ENCODE measurements around the gene RHBDD1.

The RHBDD1 gene, protein sequence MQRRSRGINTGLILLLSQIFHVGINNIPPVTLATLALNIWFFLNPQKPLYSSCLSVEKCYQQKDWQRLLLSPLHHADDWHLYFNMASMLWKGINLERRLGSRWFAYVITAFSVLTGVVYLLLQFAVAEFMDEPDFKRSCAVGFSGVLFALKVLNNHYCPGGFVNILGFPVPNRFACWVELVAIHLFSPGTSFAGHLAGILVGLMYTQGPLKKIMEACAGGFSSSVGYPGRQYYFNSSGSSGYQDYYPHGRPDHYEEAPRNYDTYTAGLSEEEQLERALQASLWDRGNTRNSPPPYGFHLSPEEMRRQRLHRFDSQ

DNA sequence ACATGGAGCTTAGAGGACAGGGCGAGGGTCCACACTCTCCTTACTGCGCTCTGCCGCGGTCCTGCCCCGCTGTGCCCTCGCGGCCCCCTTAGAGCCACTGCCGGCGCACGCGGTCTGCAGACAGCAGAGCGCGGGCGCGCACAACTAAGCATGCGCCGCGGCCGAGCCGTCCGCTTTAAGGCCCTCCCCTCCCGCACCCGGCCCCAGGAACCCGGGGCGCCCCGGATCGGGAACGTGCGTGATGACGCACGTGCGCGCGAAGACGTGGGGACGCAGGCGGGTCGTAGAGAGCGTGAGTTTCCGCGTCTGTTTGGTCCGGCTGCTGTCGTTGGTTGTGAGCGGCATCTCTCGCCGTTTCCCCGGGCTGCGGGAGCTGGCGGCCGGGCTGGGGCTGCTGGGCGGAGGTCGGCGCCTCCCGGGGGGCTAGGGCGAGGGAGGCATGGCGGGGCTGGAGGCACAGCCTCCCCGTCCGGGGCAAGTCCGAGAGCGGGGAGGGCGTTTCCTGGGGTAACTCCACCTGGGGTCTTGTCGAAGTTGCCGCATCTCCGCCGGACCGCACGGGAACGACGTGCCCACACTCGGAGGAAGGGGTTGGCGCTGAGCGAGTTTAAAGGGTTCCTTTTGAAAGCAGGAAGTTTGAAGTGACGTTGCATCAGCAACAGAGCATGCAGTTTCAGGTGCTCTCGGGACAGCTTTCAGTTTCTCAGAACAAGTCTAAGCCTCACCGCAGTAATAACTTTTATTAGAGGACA lies at the start of gene RHBDD1:
RHBDD1 (plus strand) TSS at position 259 of the 752 bp plus-strand sequence. CDS start 28,640 bp downstream, outside the sequence.
- peak within 1 kb of the TSS; percentile 62 for H3K4me3 ChIP-seq (ENCODE audit: low read length)
- H3K4me1 ChIP-seq (ENCODE audit: insufficient read depth, low read length) = peaks cover 18% of the 10 kb centered on the region
- H3K36me3 ChIP-seq (ENCODE audit: insufficient read depth, low read length) = no peaks in the 10 kb centered on the region
- H3K9me3 ChIP-seq (ENCODE audit: low read length) = no peaks in the 10 kb centered on the region
- H2AFZ ChIP-seq (ENCODE audit: low read depth, low read length) = peak within 1 kb of the TSS; percentile 69
- H3K27me3 ChIP-seq (ENCODE audit: insufficient read depth, low read length) = no peaks in the 10 kb centered on the region

DNA sequence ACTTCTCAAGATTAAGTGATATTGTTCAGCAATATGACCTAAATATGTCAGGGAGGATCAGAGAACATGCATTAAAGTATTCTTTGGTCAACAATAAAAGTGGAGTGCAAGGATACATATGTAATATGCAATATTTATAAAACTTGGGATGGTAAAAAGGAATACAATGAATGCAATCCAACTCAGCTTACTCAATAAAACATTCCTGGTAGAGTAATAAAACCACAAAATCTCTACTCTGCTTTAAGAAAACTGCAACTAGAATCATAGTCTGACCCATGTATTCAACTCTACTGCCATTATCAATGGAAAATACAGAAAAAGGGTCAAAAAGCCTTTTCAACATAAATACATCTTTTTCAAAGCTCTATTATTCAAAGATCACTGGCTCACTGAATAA lies 47.8 kb upstream of the RHBDD1 start:
- H3K36me3 ChIP-seq (ENCODE audit: insufficient read depth, low read length) = peaks cover 19% of the 10 kb centered on the region
- peaks cover 13% of the 10 kb centered on the region for H3K4me1 ChIP-seq (ENCODE audit: insufficient read depth, low read length)
- no peak overlapping the region for H2AFZ ChIP-seq (ENCODE audit: low read depth, low read length)
- no peak overlapping the region for H3K4me3 ChIP-seq (ENCODE audit: low read length)
- H3K27me3 ChIP-seq (ENCODE audit: insufficient read depth, low read length) = no peaks in the 10 kb centered on the region
- H3K9me3 ChIP-seq (ENCODE audit: low read length) = peaks cover 11% of the 10 kb centered on the region

DNA sequence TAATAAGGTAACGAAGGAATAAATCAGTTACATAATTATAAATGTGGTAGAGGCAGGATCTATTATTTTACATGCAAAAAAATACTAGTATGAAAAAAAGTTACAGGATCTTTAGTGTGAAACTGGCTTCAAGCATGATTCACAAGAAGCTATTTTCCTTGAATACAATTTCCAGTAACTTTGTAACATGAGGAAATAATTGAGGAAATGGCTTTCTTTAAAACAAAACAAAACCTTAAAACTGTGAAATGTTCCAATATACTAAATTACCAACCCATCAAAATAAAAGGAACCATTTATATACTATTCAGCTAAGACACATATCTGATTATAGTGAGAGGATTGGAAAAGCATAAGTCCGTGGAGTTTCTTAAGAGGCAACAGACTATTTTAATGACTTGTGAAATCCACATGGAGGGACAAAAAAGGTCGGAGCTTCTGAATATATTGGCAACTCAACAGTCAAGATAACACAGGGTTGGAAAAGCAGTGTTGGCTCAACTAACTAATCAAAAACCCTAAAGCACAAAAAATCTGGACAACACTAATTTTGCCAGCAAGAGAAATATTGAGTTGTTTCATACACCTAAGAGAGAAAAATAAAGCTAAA lies 46.9 kb upstream of the RHBDD1 start:
- Histone ChIP-seq H3K4me3 (ENCODE audit: low read length) (no peak overlapping the region), H3K4me1 (ENCODE audit: insufficient read depth, low read length) (peaks cover 22% of the 10 kb centered on the region), H3K27me3 (ENCODE audit: insufficient read depth, low read length) (no peaks in the 10 kb centered on the region), H3K36me3 (ENCODE audit: insufficient read depth, low read length) (peaks cover 25% of the 10 kb centered on the region), H3K9me3 (ENCODE audit: low read length) (peaks cover 11% of the 10 kb centered on the region), H2AFZ (ENCODE audit: low read depth, low read length) (no peak overlapping the region)

DNA sequence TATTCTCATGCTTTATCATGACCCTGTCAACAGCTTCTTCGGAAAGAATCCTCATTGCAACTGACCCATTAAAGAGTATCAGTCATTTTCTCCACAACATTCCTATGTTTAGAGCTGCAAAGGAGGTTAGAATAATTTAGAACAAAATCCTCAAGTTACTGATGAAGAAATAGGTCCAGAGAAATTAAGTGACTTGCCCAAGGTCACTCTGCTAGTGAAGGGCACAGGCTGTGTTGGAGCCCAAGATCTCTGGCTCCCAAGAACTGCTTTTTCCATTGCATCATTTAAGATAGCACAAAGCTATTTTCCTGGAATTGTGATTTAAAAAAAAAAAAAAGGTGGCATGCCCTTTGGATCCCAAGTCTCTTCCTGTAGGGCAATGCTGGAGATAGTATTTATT lies 45.8 kb upstream of the RHBDD1 start:
- H3K36me3 ChIP-seq (ENCODE audit: insufficient read depth, low read length) = peaks cover 28% of the 10 kb centered on the region
- peaks cover 11% of the 10 kb centered on the region for H3K9me3 ChIP-seq (ENCODE audit: low read length)
- no peaks in the 10 kb centered on the region for H3K27me3 ChIP-seq (ENCODE audit: insufficient read depth, low read length)
- no peak overlapping the region for H3K4me3 ChIP-seq (ENCODE audit: low read length)
- peaks cover 32% of the 10 kb centered on the region for H3K4me1 ChIP-seq (ENCODE audit: insufficient read depth, low read length)
- H2AFZ ChIP-seq (ENCODE audit: low read depth, low read length) = no peak overlapping the region

DNA sequence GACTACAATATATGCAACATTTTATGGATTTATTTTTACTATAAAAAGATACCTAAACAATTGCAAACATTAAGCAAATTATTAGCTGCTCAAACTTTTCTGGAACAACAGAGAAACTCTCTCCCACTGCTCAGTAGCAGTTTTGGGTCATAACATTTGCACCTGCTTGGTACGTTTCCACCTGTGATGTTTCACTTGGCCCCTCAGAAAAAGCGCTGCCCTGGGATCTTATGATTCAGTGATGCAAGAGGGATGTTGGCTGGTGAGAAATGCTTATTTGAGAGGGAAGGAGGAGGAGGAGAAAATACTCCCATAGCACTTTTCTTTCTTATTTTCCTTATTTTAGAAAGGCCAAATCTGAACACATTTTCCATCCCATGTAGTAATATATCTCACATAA lies 45.4 kb upstream of the RHBDD1 start:
- peaks cover 36% of the 10 kb centered on the region for H3K4me1 ChIP-seq (ENCODE audit: insufficient read depth, low read length)
- H3K4me3 ChIP-seq (ENCODE audit: low read length) = no peak overlapping the region
- H2AFZ ChIP-seq (ENCODE audit: low read depth, low read length) = no peak overlapping the region
- H3K9me3 ChIP-seq (ENCODE audit: low read length) = peaks cover 11% of the 10 kb centered on the region
- peaks cover 32% of the 10 kb centered on the region for H3K36me3 ChIP-seq (ENCODE audit: insufficient read depth, low read length)
- H3K27me3 ChIP-seq (ENCODE audit: insufficient read depth, low read length) = no peaks in the 10 kb centered on the region

DNA sequence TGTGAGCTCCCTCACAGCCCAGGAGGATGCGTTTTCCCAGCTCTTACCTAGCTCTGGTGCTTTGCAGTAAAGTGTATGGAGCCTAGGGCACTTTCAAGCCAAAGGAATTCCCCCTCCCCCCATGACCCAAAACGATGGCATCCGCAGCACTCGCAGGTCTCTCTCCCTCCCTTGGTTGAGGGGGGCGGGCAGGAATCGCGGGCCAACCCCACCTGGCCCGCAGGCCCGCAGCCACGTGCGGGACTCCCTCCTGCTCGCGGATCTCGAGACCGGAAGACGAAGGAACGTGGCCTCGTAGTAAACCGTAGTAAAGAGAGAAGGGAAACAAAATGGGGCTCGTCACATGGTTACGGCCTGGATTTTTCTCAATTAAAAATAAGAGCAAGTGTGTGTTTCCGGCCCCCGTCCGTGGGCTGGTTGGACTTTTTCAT lies 44.8 kb upstream of the RHBDD1 start:
- peaks cover 38% of the 10 kb centered on the region for H3K36me3 ChIP-seq (ENCODE audit: insufficient read depth, low read length)
- H3K9me3 ChIP-seq (ENCODE audit: low read length) = peaks cover 13% of the 10 kb centered on the region
- no peak overlapping the region for H3K4me3 ChIP-seq (ENCODE audit: low read length)
- no peak overlapping the region for H2AFZ ChIP-seq (ENCODE audit: low read depth, low read length)
- H3K27me3 ChIP-seq (ENCODE audit: insufficient read depth, low read length) = no peaks in the 10 kb centered on the region
- H3K4me1 ChIP-seq (ENCODE audit: insufficient read depth, low read length) = peaks cover 40% of the 10 kb centered on the region

DNA sequence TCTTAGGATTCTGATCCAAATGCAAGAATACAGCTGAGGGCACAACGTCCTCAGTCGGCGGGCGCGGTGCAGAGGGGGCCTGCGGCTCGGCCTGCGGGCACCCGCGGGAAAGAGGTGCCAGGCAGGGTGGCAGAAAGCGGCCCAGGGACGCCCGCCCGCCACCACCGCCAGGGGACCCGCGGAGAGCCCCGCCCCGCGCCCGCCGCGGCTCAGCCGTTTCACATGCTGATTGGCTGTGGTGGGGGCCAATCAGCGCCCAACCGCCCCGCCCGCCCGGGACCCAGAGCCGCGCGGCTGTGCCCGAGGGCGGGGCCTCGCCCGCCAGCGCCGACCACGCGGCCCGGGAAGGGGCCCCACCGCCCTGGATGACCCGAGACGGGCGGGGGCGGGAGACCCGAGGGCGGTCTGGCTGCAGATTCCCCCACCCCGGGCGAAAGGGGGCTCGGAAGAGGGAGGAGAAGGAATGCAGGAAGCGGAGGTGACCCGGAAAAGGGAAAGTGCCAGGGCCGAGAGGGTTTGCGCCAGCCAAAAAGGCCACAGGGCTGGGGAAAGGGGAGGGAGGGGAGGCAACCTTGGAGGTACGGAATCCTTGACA lies 44.3 kb upstream of the RHBDD1 start:
- Histone ChIP-seq H3K4me1 (ENCODE audit: insufficient read depth, low read length) (peaks cover 40% of the 10 kb centered on the region), H3K36me3 (ENCODE audit: insufficient read depth, low read length) (peaks cover 43% of the 10 kb centered on the region), H3K27me3 (ENCODE audit: insufficient read depth, low read length) (no peaks in the 10 kb centered on the region), H3K4me3 (ENCODE audit: low read length) (no peak overlapping the region), H3K9me3 (ENCODE audit: low read length) (peaks cover 18% of the 10 kb centered on the region), H2AFZ (ENCODE audit: low read depth, low read length) (no peak overlapping the region)

DNA sequence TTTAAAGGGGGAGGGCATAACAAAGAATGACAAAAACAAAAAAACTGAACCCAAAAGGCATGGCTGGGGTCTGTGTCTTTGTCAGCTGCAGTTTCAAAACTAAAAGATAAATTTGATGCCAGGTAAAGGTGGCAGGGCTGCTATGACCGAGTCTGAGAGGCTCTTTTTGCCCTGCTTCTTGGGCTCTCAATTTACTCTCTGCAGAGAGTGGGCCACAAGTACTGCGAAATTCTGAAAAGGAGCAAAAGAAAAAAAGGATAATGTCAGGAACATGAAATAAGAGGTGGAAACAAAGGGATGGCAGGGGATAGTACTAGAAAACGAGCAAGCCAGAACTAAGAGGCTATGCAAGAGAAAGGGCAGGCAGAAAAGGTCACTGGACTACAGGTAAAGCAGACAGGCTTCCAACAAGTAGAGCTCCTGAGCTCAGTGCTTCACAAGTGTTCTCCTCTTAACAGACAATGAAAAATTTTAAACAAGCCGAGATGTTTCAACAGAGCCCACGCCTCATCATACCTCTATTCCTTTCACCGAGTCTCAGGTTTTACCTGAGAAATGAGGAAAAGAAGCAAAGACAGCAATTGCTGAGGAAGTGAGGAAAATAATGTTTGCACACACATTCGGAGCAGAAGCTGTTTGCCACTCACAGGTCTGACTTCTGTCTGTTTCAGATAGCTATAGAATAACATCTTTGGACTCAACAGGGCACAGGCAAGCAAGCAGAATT lies 43.5 kb upstream of the RHBDD1 start:
- Histone ChIP-seq H3K4me3 (ENCODE audit: low read length) (peak overlapping the region; percentile 59), H3K27me3 (ENCODE audit: insufficient read depth, low read length) (no peaks in the 10 kb centered on the region), H2AFZ (ENCODE audit: low read depth, low read length) (no peak overlapping the region), H3K9me3 (ENCODE audit: low read length) (peaks cover 25% of the 10 kb centered on the region), H3K36me3 (ENCODE audit: insufficient read depth, low read length) (peaks cover 49% of the 10 kb centered on the region), H3K4me1 (ENCODE audit: insufficient read depth, low read length) (peaks cover 40% of the 10 kb centered on the region)

DNA sequence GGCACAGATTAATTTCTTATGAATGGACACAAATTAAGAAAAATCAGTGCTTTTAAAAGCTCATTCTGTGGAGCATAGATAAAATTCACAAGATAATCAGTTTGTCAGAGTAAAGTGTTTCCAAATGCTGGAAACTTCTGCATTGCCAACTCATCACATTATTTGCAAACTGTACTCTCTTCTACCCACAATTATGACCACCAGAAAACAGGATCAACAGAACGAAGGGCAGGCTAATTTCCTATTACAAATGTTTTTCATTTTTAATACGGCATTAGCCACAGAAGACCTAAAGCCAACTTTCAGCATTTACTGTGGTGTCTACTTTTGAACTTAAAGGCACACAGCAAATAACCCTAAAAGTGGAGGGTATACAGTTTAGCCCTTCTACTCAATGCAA lies 42.2 kb upstream of the RHBDD1 start:
- peak overlapping the region; percentile 59 for H3K4me3 ChIP-seq (ENCODE audit: low read length)
- H3K9me3 ChIP-seq (ENCODE audit: low read length) = peaks cover 37% of the 10 kb centered on the region
- no peaks in the 10 kb centered on the region for H3K27me3 ChIP-seq (ENCODE audit: insufficient read depth, low read length)
- peaks cover 46% of the 10 kb centered on the region for H3K4me1 ChIP-seq (ENCODE audit: insufficient read depth, low read length)
- no peak overlapping the region for H2AFZ ChIP-seq (ENCODE audit: low read depth, low read length)
- H3K36me3 ChIP-seq (ENCODE audit: insufficient read depth, low read length) = peaks cover 57% of the 10 kb centered on the region

DNA sequence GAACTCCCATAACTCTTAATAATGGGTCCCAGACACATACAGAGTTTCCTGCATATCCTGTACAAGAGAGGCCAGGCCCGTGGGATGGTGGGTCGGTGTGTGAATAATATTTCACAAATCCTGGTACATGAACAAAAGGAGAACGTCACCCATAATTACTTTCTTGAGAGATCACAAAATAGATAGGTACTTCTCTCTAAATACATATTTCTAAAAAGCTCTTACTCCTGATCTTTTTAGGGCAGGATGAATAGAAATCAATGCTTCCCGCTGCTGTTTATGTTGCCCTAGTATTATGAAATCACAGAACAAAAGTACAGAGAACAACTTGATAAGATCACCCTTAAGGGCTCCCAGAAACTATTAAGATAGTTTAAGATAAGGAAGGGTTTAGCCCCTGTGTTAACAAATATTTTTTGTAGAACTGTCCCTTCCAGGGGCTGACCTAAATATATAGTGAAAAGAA lies 41.6 kb upstream of the RHBDD1 start:
- H3K4me1 ChIP-seq (ENCODE audit: insufficient read depth, low read length) = peaks cover 42% of the 10 kb centered on the region
- no peaks in the 10 kb centered on the region for H3K27me3 ChIP-seq (ENCODE audit: insufficient read depth, low read length)
- H2AFZ ChIP-seq (ENCODE audit: low read depth, low read length) = no peak overlapping the region
- H3K4me3 ChIP-seq (ENCODE audit: low read length) = peak overlapping the region; percentile 59
- H3K36me3 ChIP-seq (ENCODE audit: insufficient read depth, low read length) = peaks cover 57% of the 10 kb centered on the region
- peaks cover 37% of the 10 kb centered on the region for H3K9me3 ChIP-seq (ENCODE audit: low read length)

DNA sequence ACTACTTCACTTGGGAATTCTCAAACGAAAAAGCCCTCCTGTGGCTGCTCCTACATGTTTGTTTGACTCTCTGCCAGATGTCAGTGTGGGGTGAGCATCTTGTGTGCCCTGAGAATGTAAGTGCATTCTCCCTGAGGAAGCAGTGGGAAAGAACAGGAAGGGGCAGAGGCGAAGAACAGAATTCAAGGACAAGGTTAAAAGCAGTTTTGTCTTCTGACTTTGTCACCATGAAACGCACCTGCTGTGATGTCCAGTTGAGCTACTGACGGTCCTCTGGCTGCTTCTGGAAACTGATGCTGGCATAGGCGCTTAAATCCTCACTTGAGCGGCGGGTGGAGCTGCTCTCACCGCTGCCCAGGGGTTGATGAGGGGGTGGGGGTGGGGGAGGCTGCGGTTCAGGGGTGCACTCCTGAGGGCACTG lies 41.1 kb upstream of the RHBDD1 start:
- Histone ChIP-seq H3K9me3 (ENCODE audit: low read length) (peaks cover 37% of the 10 kb centered on the region), H2AFZ (ENCODE audit: low read depth, low read length) (no peak overlapping the region), H3K36me3 (ENCODE audit: insufficient read depth, low read length) (peaks cover 57% of the 10 kb centered on the region), H3K4me1 (ENCODE audit: insufficient read depth, low read length) (peaks cover 39% of the 10 kb centered on the region), H3K4me3 (ENCODE audit: low read length) (peak overlapping the region; percentile 59), H3K27me3 (ENCODE audit: insufficient read depth, low read length) (no peaks in the 10 kb centered on the region)

DNA sequence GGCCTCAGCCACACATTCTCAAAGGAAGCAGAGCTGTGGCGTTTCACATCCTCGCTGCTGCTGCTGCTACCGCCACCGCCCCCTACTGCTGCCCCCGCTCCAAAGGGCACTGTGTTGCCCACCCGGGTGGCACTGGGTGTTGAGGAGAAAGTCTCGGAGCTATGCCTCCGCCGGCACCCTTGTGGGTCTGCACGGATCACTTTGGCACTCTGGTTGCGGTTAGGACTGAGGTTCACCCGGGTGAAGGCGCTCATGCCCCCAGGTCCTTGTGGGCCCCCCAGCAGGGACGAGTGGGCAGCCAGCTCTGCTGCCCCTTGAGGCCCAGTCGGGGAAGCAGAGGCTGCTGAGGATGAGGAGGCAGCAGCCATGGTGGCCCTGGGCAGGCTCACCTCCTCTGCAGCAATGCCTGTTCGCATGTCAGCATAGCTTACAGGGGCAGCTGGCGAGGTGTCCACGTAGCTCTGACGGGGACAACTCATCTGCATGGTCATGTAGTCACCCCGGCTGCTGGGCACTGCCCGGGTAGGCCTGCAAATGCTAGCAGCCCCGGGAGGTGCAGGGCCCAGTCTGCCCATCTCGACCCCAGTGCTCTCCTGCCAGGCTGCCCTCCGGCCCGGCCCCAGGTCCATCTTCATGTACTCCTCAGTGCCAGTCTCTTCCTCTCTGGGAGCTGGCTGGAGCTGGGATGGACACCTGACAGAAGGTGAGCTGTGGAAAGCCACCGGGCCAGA lies 40.4 kb upstream of the RHBDD1 start:
- Histone ChIP-seq H3K9me3 (ENCODE audit: low read length) (peaks cover 36% of the 10 kb centered on the region), H3K36me3 (ENCODE audit: insufficient read depth, low read length) (peaks cover 57% of the 10 kb centered on the region), H3K4me3 (ENCODE audit: low read length) (peak overlapping the region; percentile 59)

More for the DNA sequence above, 40.4 kb upstream of the RHBDD1 start:
- no peaks in the 10 kb centered on the region for H3K27me3 ChIP-seq (ENCODE audit: insufficient read depth, low read length)
- H3K4me1 ChIP-seq (ENCODE audit: insufficient read depth, low read length) = peaks cover 40% of the 10 kb centered on the region
- no peak overlapping the region for H2AFZ ChIP-seq (ENCODE audit: low read depth, low read length)

Data from neuron (in vitro differentiated cells).